ENCODE results near the gene AP1S3.

DNA sequence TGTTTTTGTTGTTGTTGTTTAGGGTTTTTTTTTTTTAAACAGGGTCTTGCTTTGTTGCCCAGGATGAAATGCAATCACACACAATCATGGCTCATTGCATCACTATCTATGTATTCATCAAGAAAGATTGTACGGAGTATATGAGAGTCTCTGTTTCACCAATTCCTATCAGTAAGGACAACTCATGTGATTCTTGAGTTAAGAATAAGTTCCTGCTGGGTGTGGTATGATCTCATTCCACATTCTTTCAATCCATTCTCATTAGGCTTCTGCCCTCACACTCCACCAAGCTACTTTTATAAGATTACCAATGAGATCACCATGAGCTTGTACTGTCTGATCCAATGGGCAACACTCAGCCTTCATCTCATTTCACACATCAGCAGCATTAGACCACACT, 9.1 kb upstream of the AP1S3 start:
- TF ChIP-seq YY1 (IDR thresholded peaks at IDR 0.05; ENCODE audit: insufficient read depth, insufficient read length) (no peak), SUZ12 (IDR thresholded peaks at IDR 0.05; ENCODE audit: extremely low read depth, insufficient read depth, insufficient read length) (no peak), ZNF274 (IDR thresholded peaks at IDR 0.05; ENCODE audit: low read depth, low read length) (no peak)

Measured in NT2/D1 (cell line).